Measurements from ENCODE around the gene ACOXL. TPM values are rescaled to one million over a fixed set of nuclear protein-coding genes. Genes with fewer than 3 reads are reported as not detected.

Gene ACOXL
- total RNA-seq, 1 donor from 2014 or later = not detected

DNA sequence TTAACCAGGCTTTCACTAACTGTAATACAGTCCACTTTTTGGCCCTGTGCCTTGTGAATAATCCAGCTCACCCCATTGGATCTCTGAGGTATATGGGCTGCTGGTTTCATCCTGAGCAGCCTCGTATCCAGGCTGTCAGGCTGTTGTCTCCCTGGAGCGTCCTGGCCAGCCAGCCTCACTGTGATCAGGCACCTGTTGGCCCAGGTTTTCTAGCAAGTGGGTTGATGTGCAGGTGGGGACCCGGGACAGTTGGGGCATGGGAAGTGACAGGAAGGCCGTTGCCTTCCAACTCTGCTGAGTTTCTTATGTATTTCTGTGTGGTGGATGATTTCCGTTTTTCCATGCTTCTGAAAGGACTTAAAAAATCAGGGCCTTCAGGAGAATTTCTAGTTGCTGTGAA is 132.4 kb downstream of the ACOXL start:
- Mint-ChIP-seq H3K27ac (ENCODE audit: unreplicated experiment) (no peak overlapping the region), H3K4me3 (no peak overlapping the region), H3K9me3 (no peaks in the 10 kb centered on the region), H3K36me3 (ENCODE audit: low read depth) (no peaks in the 10 kb centered on the region), H3K4me1 (peaks cover 60% of the 10 kb centered on the region), H3K27me3 (ENCODE audit: low read depth) (peaks cover 13% of the 10 kb centered on the region)
- TF ChIP-seq, protein P1, sequence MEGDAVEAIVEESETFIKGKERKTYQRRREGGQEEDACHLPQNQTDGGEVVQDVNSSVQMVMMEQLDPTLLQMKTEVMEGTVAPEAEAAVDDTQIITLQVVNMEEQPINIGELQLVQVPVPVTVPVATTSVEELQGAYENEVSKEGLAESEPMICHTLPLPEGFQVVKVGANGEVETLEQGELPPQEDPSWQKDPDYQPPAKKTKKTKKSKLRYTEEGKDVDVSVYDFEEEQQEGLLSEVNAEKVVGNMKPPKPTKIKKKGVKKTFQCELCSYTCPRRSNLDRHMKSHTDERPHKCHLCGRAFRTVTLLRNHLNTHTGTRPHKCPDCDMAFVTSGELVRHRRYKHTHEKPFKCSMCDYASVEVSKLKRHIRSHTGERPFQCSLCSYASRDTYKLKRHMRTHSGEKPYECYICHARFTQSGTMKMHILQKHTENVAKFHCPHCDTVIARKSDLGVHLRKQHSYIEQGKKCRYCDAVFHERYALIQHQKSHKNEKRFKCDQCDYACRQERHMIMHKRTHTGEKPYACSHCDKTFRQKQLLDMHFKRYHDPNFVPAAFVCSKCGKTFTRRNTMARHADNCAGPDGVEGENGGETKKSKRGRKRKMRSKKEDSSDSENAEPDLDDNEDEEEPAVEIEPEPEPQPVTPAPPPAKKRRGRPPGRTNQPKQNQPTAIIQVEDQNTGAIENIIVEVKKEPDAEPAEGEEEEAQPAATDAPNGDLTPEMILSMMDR (conservative IDR thresholded peaks at IDR 0.05) = no peak
- DNase-seq (ENCODE audit: low read depth, low spot score) = no peak

DNA sequence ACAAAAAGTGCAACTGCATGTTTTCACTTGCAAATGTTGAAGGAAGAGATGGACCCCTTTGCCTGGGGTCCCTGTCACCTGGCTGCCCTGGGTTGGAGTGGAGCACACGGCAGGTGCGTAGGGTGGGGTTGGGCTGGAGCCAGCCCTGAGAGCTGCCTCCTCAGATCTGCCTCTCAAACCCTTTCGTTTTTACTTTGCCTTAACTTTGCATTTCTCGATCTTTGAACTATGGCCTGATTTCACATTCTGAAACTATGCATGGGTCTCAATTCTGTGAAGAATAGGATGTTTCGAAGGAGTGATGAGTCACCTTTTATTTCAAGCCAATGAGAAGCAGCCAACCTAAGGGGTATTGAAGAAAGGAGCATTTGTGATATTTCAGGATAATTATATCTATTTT is 132.8 kb downstream of the ACOXL start:
- H3K4me3 Mint-ChIP-seq = no peak overlapping the region
- H3K4me1 Mint-ChIP-seq = peaks cover 61% of the 10 kb centered on the region
- DNase-seq (ENCODE audit: low read depth, low spot score) = no peak
- no peaks in the 10 kb centered on the region for H3K36me3 Mint-ChIP-seq (ENCODE audit: low read depth)
- H3K27me3 Mint-ChIP-seq (ENCODE audit: low read depth) = peaks cover 13% of the 10 kb centered on the region
- no peaks in the 10 kb centered on the region for H3K9me3 Mint-ChIP-seq
- no peak overlapping the region for H3K27ac Mint-ChIP-seq (ENCODE audit: unreplicated experiment)
- TF ChIP-seq, protein P1 (conservative IDR thresholded peaks at IDR 0.05) = no peak

DNA sequence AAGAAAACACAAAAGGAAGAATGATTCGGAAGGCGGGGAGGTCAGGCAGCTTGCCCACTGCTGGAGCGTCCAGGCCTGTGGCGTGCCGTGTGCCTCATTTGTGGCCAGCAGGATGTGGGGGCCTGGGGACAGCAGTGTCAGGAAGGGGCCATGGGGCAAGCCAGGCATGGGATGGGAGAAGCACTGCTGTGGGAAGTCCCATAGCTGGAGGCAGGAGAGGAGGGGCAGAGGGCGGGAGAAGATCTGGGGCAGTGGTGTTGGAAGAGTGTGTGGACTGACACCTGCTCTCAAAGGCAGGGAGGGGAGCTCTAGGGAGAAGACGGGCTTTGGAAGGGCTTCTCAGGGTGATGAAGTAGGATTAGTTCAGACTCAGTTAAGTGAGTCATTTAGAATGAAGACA is 133.7 kb downstream of the ACOXL start:
- Mint-ChIP-seq H3K27me3 (ENCODE audit: low read depth) (peaks cover 14% of the 10 kb centered on the region), H3K4me1 (peaks cover 57% of the 10 kb centered on the region), H3K36me3 (ENCODE audit: low read depth) (no peaks in the 10 kb centered on the region), H3K4me3 (no peak overlapping the region), H3K27ac (ENCODE audit: unreplicated experiment) (peak overlapping the region; percentile 52), H3K9me3 (no peaks in the 10 kb centered on the region)
- no peak for DNase-seq (ENCODE audit: low read depth, low spot score)
- TF ChIP-seq, protein P1 (conservative IDR thresholded peaks at IDR 0.05) = no peak

DNA sequence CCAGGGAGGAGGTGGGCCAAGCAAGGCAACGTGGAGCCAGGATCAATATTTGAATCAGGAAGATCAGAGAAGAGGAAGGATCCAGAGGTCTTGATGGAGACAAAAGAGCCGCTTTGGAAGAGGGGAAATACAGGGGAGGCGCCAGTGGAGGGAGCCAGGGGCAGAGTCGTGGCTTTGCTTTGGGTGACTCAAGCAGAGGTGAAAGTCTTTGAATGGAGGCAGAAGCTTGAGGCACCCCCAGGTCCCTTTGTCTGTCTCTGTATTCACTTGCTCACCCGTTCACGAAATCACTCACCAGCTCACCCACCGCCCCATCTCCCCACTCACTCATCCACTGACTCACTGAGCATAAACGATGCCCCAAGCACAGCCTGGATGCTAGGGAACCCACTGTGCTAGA is 134.1 kb downstream of the ACOXL start:
- Mint-ChIP-seq H3K4me3 (no peak overlapping the region), H3K4me1 (peaks cover 57% of the 10 kb centered on the region)
- no peak for DNase-seq (ENCODE audit: low read depth, low spot score)

DNA sequence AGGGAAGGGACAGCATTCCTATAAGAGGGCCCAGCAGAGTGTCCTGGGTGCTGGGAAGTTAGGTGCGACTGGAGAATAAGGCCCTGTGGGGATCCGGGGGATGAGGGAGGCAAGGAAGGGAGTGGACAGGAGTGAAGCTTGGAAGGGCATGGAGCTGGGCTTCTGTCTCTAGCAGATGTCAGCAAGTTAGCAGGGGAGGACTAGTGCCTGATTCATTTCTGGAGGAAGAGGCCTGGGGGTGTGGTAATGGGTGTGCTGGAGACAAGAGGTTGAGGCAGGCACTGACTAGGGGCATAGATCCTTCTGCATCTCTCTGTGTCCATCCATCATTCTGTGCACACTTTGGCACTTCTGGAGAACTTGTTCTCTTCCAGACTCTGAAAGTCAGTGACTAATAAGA is 134.7 kb downstream of the ACOXL start:
- Mint-ChIP-seq H3K9me3 (no peaks in the 10 kb centered on the region), H3K36me3 (ENCODE audit: low read depth) (no peaks in the 10 kb centered on the region), H3K27me3 (ENCODE audit: low read depth) (peaks cover 16% of the 10 kb centered on the region), H3K4me1 (peaks cover 56% of the 10 kb centered on the region), H3K4me3 (no peak overlapping the region), H3K27ac (ENCODE audit: unreplicated experiment) (peak overlapping the region; percentile 64)
- no peak for DNase-seq (ENCODE audit: low read depth, low spot score)
- TF ChIP-seq, protein P1 (conservative IDR thresholded peaks at IDR 0.05) = no peak

More for the DNA sequence above, 134.1 kb downstream of the ACOXL start:
- peak overlapping the region; percentile 64 for H3K27ac Mint-ChIP-seq (ENCODE audit: unreplicated experiment)
- H3K27me3 Mint-ChIP-seq (ENCODE audit: low read depth) = peaks cover 15% of the 10 kb centered on the region
- H3K9me3 Mint-ChIP-seq = no peaks in the 10 kb centered on the region
- no peaks in the 10 kb centered on the region for H3K36me3 Mint-ChIP-seq (ENCODE audit: low read depth)
- TF ChIP-seq, protein P1 (conservative IDR thresholded peaks at IDR 0.05) = no peak

DNA sequence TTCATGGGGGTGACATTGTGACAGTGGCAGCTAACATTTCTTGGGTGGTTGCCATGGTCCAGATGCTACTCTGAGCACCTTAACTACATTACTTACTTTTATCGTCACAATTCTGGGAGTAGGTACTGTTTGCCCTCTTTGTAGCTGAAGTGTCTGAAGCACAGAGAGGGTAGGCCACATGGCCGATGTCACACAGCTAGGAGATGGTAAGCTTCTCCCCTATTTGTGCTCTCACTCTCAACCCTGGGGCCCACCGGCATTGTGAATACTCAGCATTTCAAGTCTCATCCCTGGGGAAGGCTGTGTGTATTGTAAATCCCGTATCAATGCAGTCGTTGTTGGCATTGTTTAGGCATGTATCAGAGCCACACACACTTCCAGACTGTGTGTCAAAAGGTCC is 136.6 kb downstream of the ACOXL start:
- Mint-ChIP-seq H3K9me3 (no peaks in the 10 kb centered on the region), H3K36me3 (ENCODE audit: low read depth) (no peaks in the 10 kb centered on the region), H3K4me1 (peaks cover 53% of the 10 kb centered on the region), H3K4me3 (no peak overlapping the region), H3K27ac (ENCODE audit: unreplicated experiment) (no peak overlapping the region), H3K27me3 (ENCODE audit: low read depth) (peaks cover 19% of the 10 kb centered on the region)
- no peak for DNase-seq (ENCODE audit: low read depth, low spot score)
- TF ChIP-seq, protein P1 (conservative IDR thresholded peaks at IDR 0.05) = no peak

Measured in neural crest cell (in vitro differentiated cells).